HepG2 (cell line): ENCODE data around the gene CEP162. TPM values are rescaled to one million over a fixed set of nuclear protein-coding genes. Genes with fewer than 3 reads are reported as not detected.

Experiments
- ATAC-seq: fragments of 200-7000 bp; cut with Tn5 transposase; 3 replicates; pipeline ENCODE4 v1.9.1; 2020; ENCODE audit warnings: mild to moderate bottlenecking, moderate library complexity
- BruUV-seq: library from RNA; stranded (reverse); fragments of 400-500 nt; replicated peaks from 2 replicates; lab custom pipeline; 2021; lab: Mats Ljungman, UMichigan
- CTCF ChIA-PET: fragments of 300-600 bp; formaldehyde crosslinking; extraction: SDS; loops from one replicate; lab custom pipeline; 2021; ENCODE audit warnings: low total read pairs, inconsistent platforms, low intra/inter-chr PET ratio; lab: Yijun Ruan, JAX
- POLR2A ChIA-PET: fragments of 350-600 bp; sonication (Branson Sonifier 250); formaldehyde crosslinking; loops from one replicate; lab custom pipeline; 2020; ENCODE audit warnings: antibody characterized with exemption, inconsistent platforms; lab: Yijun Ruan, JAX
- DNase-seq: peaks from one replicate; pipeline ENCODE4 v3.0.0-alpha.2; 2015; ENCODE audit warnings: low spot score
- FAIRE-seq: peaks from 3 replicates; lab custom pipeline; 2011; peaks lifted over from hg19 to GRCh38; lab: Jason Lieb, UNC
- H2AFZ ChIP-seq: one replicate; pipeline ENCODE4 v1.6.1; 2011; ENCODE audit warnings: low read length, inconsistent platforms
- H3K27ac ChIP-seq: fragments of 300-600 bp; 3 replicates; pipeline ENCODE4 v1.8.0; 2011; ENCODE audit warnings: mixed run types, mild to moderate bottlenecking, mixed read lengths, low read length, inconsistent platforms; ENCODE audit not compliant: insufficient read depth; ENCODE audit errors: extremely low read length
- H3K27me3 ChIP-seq, 2 experiments: fragments of 200-600 bp in 1 of 2; 2 replicates in 1 of 2; 3 replicates in 1 of 2; pipeline versions ENCODE4 v1.6.0 to v1.8.0; 2011; ENCODE audit warnings: low read length in 2 of 2, mild to moderate bottlenecking in 2 of 2, moderate library complexity in 2 of 2, inconsistent platforms in 1 of 2; ENCODE audit not compliant: insufficient read depth in 2 of 2, control insufficient read depth in 1 of 2
- H3K36me3 ChIP-seq, 2 experiments: fragments of 200-600 bp in 1 of 2; replicated peaks in 1 of 2; 2 replicates in 1 of 2; 3 replicates in 1 of 2; pipeline versions ENCODE4 v1.5.1 to v1.8.0; 2011; ENCODE audit warnings: low read length in 2 of 2, inconsistent platforms in 1 of 2; ENCODE audit not compliant: insufficient read depth in 2 of 2, control insufficient read depth in 1 of 2
- H3K4me1 ChIP-seq: 2 replicates; pipeline ENCODE4 v1.5.1; 2012; ENCODE audit warnings: low read length, inconsistent platforms; ENCODE audit not compliant: insufficient read depth
- H3K4me2 ChIP-seq: 2 replicates; pipeline ENCODE4 v1.6.0; 2011; ENCODE audit warnings: low read depth, low read length, inconsistent platforms
- H3K4me3 ChIP-seq, 3 experiments: fragments of 200-600 bp in 1 of 3; sonication (generic), shearing (Covaris generic) in 1 of 3; replicated peaks in 1 of 3; 2 replicates each; pipeline ENCODE4 v1.5.1; 2011 to 2016; ENCODE audit warnings: low read length in 3 of 3, inconsistent platforms in 2 of 3, low read depth in 2 of 3, mild to moderate bottlenecking in 2 of 3, control low read depth in 1 of 3, mixed read lengths in 1 of 3; ENCODE audit not compliant: insufficient read depth in 1 of 3
- H3K79me2 ChIP-seq: one replicate; pipeline ENCODE4 v1.6.1; 2011; ENCODE audit warnings: low read length, inconsistent platforms; ENCODE audit not compliant: insufficient read depth
- H3K9ac ChIP-seq: 2 replicates; pipeline ENCODE4 v1.6.0; 2011; ENCODE audit warnings: mild to moderate bottlenecking, low read depth, low read length, inconsistent platforms; ENCODE audit not compliant: insufficient read depth
- H3K9me3 ChIP-seq: 2 replicates; pipeline ENCODE4 v1.5.1; 2012; ENCODE audit warnings: mild to moderate bottlenecking, low read length
- H4K20me1 ChIP-seq: 2 replicates; pipeline ENCODE4 v1.6.0; 2011; ENCODE audit warnings: inconsistent platforms, mild to moderate bottlenecking, low read length, moderate library complexity; ENCODE audit not compliant: insufficient read depth
- CEBPB ChIP-seq: IDR thresholded peaks from 2 replicates; pipeline ENCODE4 v1.6.1; 2011; ENCODE audit warnings: low read depth, low read length, improper control_type of control experiment, borderline replicate concordance
- CREB1 ChIP-seq, 2 experiments: fragments of 450-650 bp in 1 of 2; IDR thresholded peaks; 2 replicates each; pipeline ENCODE4 v1.6.1; 2016 to 2017; ENCODE audit warnings: control low read depth in 1 of 2, mild to moderate bottlenecking in 1 of 2, missing compliant biosample characterization in 1 of 2, missing genetic modification characterization in 1 of 2
- RAD51 ChIP-seq: fragments of 450-650 bp; IDR thresholded peaks from 2 replicates; pipeline ENCODE4 v1.6.1; 2016; ENCODE audit warnings: borderline replicate concordance
- RARG ChIP-seq: sonication (generic); formaldehyde crosslinking; IDR thresholded peaks from 2 replicates; pipeline ENCODE4 v1.4.0; 2020; ENCODE audit warnings: low read depth, mild to moderate bottlenecking, missing genetic modification reagents
- RFXANK ChIP-seq: IDR thresholded peaks from 2 replicates; pipeline ENCODE4 v1.6.1; 2016
- SMC3 ChIP-seq: IDR thresholded peaks from 2 replicates; pipeline ENCODE4 v1.6.1; 2011; ENCODE audit warnings: low read length, improper control_type of control experiment
- STAG1 ChIP-seq: sonication (generic); formaldehyde crosslinking; IDR thresholded peaks from 2 replicates; pipeline ENCODE4 v1.4.0; 2020; ENCODE audit warnings: missing genetic modification reagents
- ZNF232 ChIP-seq: sonication (generic); formaldehyde crosslinking; IDR thresholded peaks from 2 replicates; pipeline ENCODE4 v1.4.0; 2020; ENCODE audit warnings: missing genetic modification reagents, borderline replicate concordance
- ZNF777 ChIP-seq: sonication (generic); formaldehyde crosslinking; IDR thresholded peaks from 2 replicates; pipeline ENCODE4 v1.4.0; 2020; ENCODE audit warnings: missing genetic modification reagents
- WGBS: methylation state at CpG from one replicate; pipeline ENCODE4 v1.1.6; 2017; ENCODE audit warnings: low lambda C conversion rate; 5-methylcytosine and 5-hydroxymethylcytosine counted together
- in situ Hi-C: cut with HindIII; loops from 2 replicates; pipeline ENCODE4 v1.10.0; 2017; ENCODE audit warnings: low pct_unique_long_range_greater_than_20kb; ENCODE audit not compliant: extremely low pct_ligation_motif_present
- intact Hi-C: fragments of 100-400 bp; cut with micrococcal nuclease; formaldehyde crosslinking; loops from one replicate; pipeline ENCODE4 v1.10.0; 2022; ENCODE audit not compliant: unreplicated experiment
- polyA plus RNA-seq, 8 experiments: library from polyadenylated mRNA; depleted of rRNA in 3 of 8; stranded (reverse) in 7 of 8; unstranded in 1 of 8; fragments of >200 nt; fragmentation: Illumina TruSeq in 4 of 8; extraction: Trizol in 4 of 8; gene quantifications; 2 replicates each; pipeline versions ENCODE4 v1.2.1 to v1.2.3, GENCODE V29; 2011 to 2016; ENCODE audit warnings: low read depth in 4 of 8, missing spikeins in 1 of 8, mixed read lengths in 1 of 8; ENCODE audit not compliant: insufficient read depth in 1 of 8
- total RNA-seq, 5 experiments: library from RNA; depleted of rRNA; stranded (reverse); fragments of >200 nt; fragmentation: Illumina TruSeq; extraction: Trizol; gene quantifications; 2 replicates each; pipeline ENCODE4 v1.2.3, GENCODE V29; 2016; ENCODE audit warnings: low read depth in 1 of 5
- TF ChIP-seq, protein P1 (sequence below): sonication (generic); formaldehyde crosslinking; IDR thresholded peaks from 2 replicates; pipeline ENCODE4 v1.5.0; 2020; ENCODE audit warnings: mild to moderate bottlenecking, missing genetic modification reagents, moderate library complexity
- TF ChIP-seq, protein P2 (sequence below): IDR thresholded peaks from 2 replicates; pipeline ENCODE4 v1.6.1; 2016; ENCODE audit warnings: low read depth
- TF ChIP-seq, protein P3 (sequence below): sonication (generic); formaldehyde crosslinking; IDR thresholded peaks from 2 replicates; pipeline ENCODE4 v1.5.1; 2020; ENCODE audit warnings: missing genetic modification reagents, mild to moderate bottlenecking, borderline replicate concordance
- TF ChIP-seq, protein P4 (sequence below): sonication (generic); formaldehyde crosslinking; IDR thresholded peaks from 2 replicates; pipeline ENCODE4 v1.8.1; 2022; ENCODE audit warnings: mild to moderate bottlenecking, missing genetic modification reagents

The CEP162 gene
- total and polyA plus RNA-seq, 2 of the 13 experiments (the other 11 are each of a cell fraction or from before 2014, with no cell fraction given): 0.50 to 7.9 TPM

DNA sequence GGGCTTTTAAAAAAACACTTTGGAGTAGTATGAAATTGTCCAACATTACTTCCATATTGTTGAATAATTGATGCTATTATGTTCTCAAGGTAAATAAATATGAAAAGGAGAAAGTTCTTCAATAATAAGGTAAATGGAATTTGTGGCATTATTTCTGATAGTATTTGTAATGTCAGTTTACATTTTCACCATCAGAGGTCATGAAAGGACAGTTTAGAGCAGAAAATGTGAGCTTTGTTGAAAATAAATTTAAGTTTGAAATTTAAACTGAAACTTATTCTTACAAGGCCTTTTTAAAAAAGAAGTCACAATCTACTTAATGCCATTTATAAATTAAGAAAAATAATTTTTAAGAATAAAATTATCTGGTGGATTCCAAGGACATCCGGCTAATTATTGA is 15.8 kb upstream of the CEP162 start:
- Histone ChIP-seq H3K4me3 (no peak overlapping the region), H3K27me3 (no peaks in the 10 kb centered on the region), H3K9ac (no peak overlapping the region), H4K20me1 (no peaks in the 10 kb centered on the region), H3K27ac (no peak overlapping the region), H3K4me1 (no peaks in the 10 kb centered on the region), H3K4me2 (no peak overlapping the region), H3K36me3 (no peaks in the 10 kb centered on the region), H2AFZ (no peak overlapping the region), H3K9me3 (no peaks in the 10 kb centered on the region), H3K79me2 (no peaks in the 10 kb centered on the region)
- ChIA-PET POLR2A (no interaction called here), CTCF (interaction anchor here (0.8 kb wide), 1 partner anchor 724 kb away, joined by 3 read pairs; no protein-coding TSS in a partner anchor)
- TF ChIP-seq STAG1 (CRISPR knock-in tag): peak; percentile 63
- TF ChIP-seq ZNF232: no peak
- TF ChIP-seq SMC3: peak; percentile 15; the same call in 1 of the 2 replicates
- no peak for TF ChIP-seq RFXANK
- TF ChIP-seq, protein P1, sequence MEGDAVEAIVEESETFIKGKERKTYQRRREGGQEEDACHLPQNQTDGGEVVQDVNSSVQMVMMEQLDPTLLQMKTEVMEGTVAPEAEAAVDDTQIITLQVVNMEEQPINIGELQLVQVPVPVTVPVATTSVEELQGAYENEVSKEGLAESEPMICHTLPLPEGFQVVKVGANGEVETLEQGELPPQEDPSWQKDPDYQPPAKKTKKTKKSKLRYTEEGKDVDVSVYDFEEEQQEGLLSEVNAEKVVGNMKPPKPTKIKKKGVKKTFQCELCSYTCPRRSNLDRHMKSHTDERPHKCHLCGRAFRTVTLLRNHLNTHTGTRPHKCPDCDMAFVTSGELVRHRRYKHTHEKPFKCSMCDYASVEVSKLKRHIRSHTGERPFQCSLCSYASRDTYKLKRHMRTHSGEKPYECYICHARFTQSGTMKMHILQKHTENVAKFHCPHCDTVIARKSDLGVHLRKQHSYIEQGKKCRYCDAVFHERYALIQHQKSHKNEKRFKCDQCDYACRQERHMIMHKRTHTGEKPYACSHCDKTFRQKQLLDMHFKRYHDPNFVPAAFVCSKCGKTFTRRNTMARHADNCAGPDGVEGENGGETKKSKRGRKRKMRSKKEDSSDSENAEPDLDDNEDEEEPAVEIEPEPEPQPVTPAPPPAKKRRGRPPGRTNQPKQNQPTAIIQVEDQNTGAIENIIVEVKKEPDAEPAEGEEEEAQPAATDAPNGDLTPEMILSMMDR (CRISPR knock-in tag): peak; percentile 45
- TF ChIP-seq ZNF777 (CRISPR knock-in tag): no peak
- ATAC-seq (no peak), DNase-seq (peak; percentile 4), FAIRE-seq (no peak)
- 87% methylated on average over 1 of the region's 1 CpG for WGBS
- no TSS peak for BruUV-seq
- intact Hi-C loops (loop anchor here (5.0 kb wide), 1 partner anchor 179 kb away; no protein-coding TSS in a partner anchor), in situ Hi-C loops (no loop called here)

DNA sequence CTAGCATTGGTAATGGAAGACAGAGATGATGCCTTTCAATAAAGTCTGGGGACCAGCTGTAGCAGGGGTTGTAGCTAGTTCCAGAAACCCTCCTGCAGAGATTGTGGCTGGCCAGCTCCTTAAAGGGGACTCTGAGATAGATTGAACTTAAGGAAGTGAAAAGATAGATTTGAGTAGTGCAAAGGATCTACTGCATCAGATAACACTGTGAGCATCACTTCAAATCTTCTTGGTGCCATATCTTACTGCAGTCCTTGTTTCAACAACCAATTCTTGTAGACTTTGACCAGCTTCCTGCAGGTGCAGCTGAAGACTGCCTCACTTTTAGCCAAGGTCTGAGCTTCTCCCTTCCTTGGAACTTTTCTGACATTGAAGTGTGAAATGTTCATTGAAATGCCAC is 14.8 kb upstream of the CEP162 start:
- Histone ChIP-seq H3K9ac (no peak overlapping the region), H2AFZ (no peak overlapping the region), H3K79me2 (no peaks in the 10 kb centered on the region), H4K20me1 (no peaks in the 10 kb centered on the region), H3K4me1 (no peaks in the 10 kb centered on the region), H3K36me3 (no peaks in the 10 kb centered on the region), H3K4me3 (no peak overlapping the region), H3K27me3 (no peaks in the 10 kb centered on the region), H3K4me2 (no peak overlapping the region), H3K27ac (no peak overlapping the region), H3K9me3 (no peaks in the 10 kb centered on the region)
- intact Hi-C loops: loop anchor here (5.0 kb wide), 1 partner anchor 180 kb away; no protein-coding TSS in a partner anchor
- no peak for DNase-seq
- in situ Hi-C loops: no loop called here
- ATAC-seq: no peak
- ChIA-PET CTCF (no interaction called here), POLR2A (no interaction called here)
- BruUV-seq: no TSS peak
- FAIRE-seq: no peak
- TF ChIP-seq, protein P2, sequence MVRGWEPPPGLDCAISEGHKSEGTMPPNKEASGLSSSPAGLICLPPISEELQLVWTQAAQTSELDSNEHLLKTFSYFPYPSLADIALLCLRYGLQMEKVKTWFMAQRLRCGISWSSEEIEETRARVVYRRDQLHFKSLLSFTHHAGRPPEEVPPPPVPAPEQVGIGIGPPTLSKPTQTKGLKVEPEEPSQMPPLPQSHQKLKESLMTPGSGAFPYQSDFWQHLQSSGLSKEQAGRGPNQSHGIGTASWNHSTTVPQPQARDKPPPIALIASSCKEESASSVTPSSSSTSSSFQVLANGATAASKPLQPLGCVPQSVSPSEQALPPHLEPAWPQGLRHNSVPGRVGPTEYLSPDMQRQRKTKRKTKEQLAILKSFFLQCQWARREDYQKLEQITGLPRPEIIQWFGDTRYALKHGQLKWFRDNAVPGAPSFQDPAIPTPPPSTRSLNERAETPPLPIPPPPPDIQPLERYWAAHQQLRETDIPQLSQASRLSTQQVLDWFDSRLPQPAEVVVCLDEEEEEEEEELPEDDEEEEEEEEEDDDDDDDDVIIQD (CRISPR knock-in tag): no peak
- TF ChIP-seq, protein P3, sequence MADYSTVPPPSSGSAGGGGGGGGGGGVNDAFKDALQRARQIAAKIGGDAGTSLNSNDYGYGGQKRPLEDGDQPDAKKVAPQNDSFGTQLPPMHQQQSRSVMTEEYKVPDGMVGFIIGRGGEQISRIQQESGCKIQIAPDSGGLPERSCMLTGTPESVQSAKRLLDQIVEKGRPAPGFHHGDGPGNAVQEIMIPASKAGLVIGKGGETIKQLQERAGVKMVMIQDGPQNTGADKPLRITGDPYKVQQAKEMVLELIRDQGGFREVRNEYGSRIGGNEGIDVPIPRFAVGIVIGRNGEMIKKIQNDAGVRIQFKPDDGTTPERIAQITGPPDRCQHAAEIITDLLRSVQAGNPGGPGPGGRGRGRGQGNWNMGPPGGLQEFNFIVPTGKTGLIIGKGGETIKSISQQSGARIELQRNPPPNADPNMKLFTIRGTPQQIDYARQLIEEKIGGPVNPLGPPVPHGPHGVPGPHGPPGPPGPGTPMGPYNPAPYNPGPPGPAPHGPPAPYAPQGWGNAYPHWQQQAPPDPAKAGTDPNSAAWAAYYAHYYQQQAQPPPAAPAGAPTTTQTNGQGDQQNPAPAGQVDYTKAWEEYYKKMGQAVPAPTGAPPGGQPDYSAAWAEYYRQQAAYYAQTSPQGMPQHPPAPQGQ (CRISPR knock-in tag): no peak
- TF ChIP-seq, protein P4, sequence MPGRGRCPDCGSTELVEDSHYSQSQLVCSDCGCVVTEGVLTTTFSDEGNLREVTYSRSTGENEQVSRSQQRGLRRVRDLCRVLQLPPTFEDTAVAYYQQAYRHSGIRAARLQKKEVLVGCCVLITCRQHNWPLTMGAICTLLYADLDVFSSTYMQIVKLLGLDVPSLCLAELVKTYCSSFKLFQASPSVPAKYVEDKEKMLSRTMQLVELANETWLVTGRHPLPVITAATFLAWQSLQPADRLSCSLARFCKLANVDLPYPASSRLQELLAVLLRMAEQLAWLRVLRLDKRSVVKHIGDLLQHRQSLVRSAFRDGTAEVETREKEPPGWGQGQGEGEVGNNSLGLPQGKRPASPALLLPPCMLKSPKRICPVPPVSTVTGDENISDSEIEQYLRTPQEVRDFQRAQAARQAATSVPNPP (CRISPR knock-in tag): no peak
- no peak for TF ChIP-seq CEBPB
- no peak for TF ChIP-seq CREB1 (IDR thresholded peaks at IDR 0.05)
- no peak for TF ChIP-seq CREB1 (CRISPR knock-in tag; IDR thresholded peaks at IDR 0.05)
- TF ChIP-seq RAD51: no peak
- no peak for TF ChIP-seq RARG (CRISPR knock-in tag)
